ENCODE data around the gene MCC.

The MCC gene

GRCh38 chr5:113194125-113194524, 294.1 kb downstream of the MCC start:
- no peak for DNase-seq (ENCODE audit: low read depth)
- H3K4me3 ChIP-seq (ENCODE audit: low read depth, low read length), result no peak overlapping the region
- TF ChIP-seq CTCF (IDR thresholded peaks at IDR 0.05; ENCODE audit: control insufficient read depth, extremely low read depth, insufficient read depth), result no peak

GRCh38 chr5:113193311-113193978, 294.8 kb downstream of the MCC start:
- no peak for TF ChIP-seq CTCF (IDR thresholded peaks at IDR 0.05; ENCODE audit: control insufficient read depth, extremely low read depth, insufficient read depth)
- DNase-seq (ENCODE audit: low read depth), result no peak
- no peak overlapping the region for H3K4me3 ChIP-seq (ENCODE audit: low read depth, low read length)

GRCh38 chr5:113192541-113192940, 295.7 kb downstream of the MCC start:
- DNase-seq (ENCODE audit: low read depth), result no peak
- TF ChIP-seq CTCF (IDR thresholded peaks at IDR 0.05; ENCODE audit: control insufficient read depth, extremely low read depth, insufficient read depth), result no peak
- no peak overlapping the region for H3K4me3 ChIP-seq (ENCODE audit: low read depth, low read length)

- TF ChIP-seq CTCF (IDR thresholded peaks at IDR 0.05; ENCODE audit: control insufficient read depth, extremely low read depth, insufficient read depth), result no peak
- H3K4me3 ChIP-seq (ENCODE audit: low read depth, low read length), result no peak overlapping the region
- no peak for DNase-seq (ENCODE audit: low read depth)
Observed at GRCh38 chr5:113190347-113190746, 297.9 kb downstream of the MCC start.

GRCh38 chr5:113189291-113189690, 299.0 kb downstream of the MCC start:
- no peak for DNase-seq (ENCODE audit: low read depth)
- no peak for TF ChIP-seq CTCF (IDR thresholded peaks at IDR 0.05; ENCODE audit: control insufficient read depth, extremely low read depth, insufficient read depth)
- no peak overlapping the region for H3K4me3 ChIP-seq (ENCODE audit: low read depth, low read length)

GRCh38 chr5:113188436-113188835, 299.8 kb downstream of the MCC start:
- no peak for TF ChIP-seq CTCF (IDR thresholded peaks at IDR 0.05; ENCODE audit: control insufficient read depth, extremely low read depth, insufficient read depth)
- no peak for DNase-seq (ENCODE audit: low read depth)
- H3K4me3 ChIP-seq (ENCODE audit: low read depth, low read length), result no peak overlapping the region

GRCh38 chr5:113187906-113188305, 300.3 kb downstream of the MCC start:
- no peak for TF ChIP-seq CTCF (IDR thresholded peaks at IDR 0.05; ENCODE audit: control insufficient read depth, extremely low read depth, insufficient read depth)
- no peak overlapping the region for H3K4me3 ChIP-seq (ENCODE audit: low read depth, low read length)
- DNase-seq (ENCODE audit: low read depth), result no peak
